Sigmoid colon (tissue), 7 donors: ENCODE data around the gene GPR137B. TPM values are rescaled to one million over a fixed set of nuclear protein-coding genes. Genes with fewer than 3 reads are reported as not detected.

ENCODE experiments used
- DNase-seq: peaks from one replicate; pipeline ENCODE4 v3.0.0-alpha.2; 2019
- H3K27ac ChIP-seq, 4 donors: fragments of 200-600 bp; sonication (generic); one replicate each; pipeline ENCODE4 v1.5.1; 2016 to 2019; ENCODE audit warnings: mild to moderate bottlenecking in 1 of 4
- H3K27me3 ChIP-seq, 3 donors: fragments of 200-600 bp; sonication (generic); one replicate each; pipeline ENCODE4 v1.5.1; 2019; ENCODE audit warnings: mild to moderate bottlenecking in 1 of 3
- H3K36me3 ChIP-seq, 4 donors: fragments of 200-600 bp; sonication (generic); one replicate each; pipeline ENCODE4 v1.5.1; 2016 to 2019
- H3K4me1 ChIP-seq, 4 donors: fragments of 200-600 bp; sonication (generic); one replicate each; pipeline ENCODE4 v1.5.1; 2017 to 2019
- H3K4me3 ChIP-seq, 4 donors: fragments of 200-600 bp; sonication (generic); one replicate each; pipeline ENCODE4 v1.5.1; 2017 to 2019; ENCODE audit warnings: mild to moderate bottlenecking in 2 of 4, moderate library complexity in 1 of 4
- H3K9me3 ChIP-seq, 4 donors: fragments of 200-600 bp in 3 of 4; sonication (generic) in 3 of 4; one replicate each; pipeline versions ENCODE4 v1.5.1 to v1.6.1; 2013 to 2019
- EP300 ChIP-seq, 4 donors: sonication (generic); formaldehyde crosslinking; IDR thresholded peaks; one replicate each; pipeline ENCODE4 v1.6.1; 2017; ENCODE audit warnings: antibody characterized with exemption in 4 of 4
- POLR2A ChIP-seq, 2 donors: fragments of 450-650 bp; IDR thresholded peaks; one replicate each; pipeline ENCODE4 v1.6.1; 2016; ENCODE audit warnings: antibody characterized with exemption in 2 of 2, mild to moderate bottlenecking in 2 of 2, moderate library complexity in 2 of 2
- POLR2AphosphoS5 ChIP-seq, 4 donors: sonication (generic); formaldehyde crosslinking; IDR thresholded peaks; one replicate each; pipeline ENCODE4 v1.6.1; 2017; ENCODE audit warnings: antibody characterized with exemption in 4 of 4
- WGBS, 2 donors: extraction: QIAGEN DNeasy Blood & Tissue Kit; methylation state at CpG; one replicate each; pipeline ENCODE4 v1.1.7; 2013; 5-methylcytosine and 5-hydroxymethylcytosine counted together
- intact Hi-C: fragments of 100-400 bp; cut with DNase I; formaldehyde crosslinking; loops from one replicate; pipeline ENCODE4 v1.15.1; 2023
- polyA plus RNA-seq, 3 donors: library from polyadenylated mRNA; stranded (reverse); fragments of 200-250 nt; gene quantifications; one replicate each; pipeline ENCODE4 v1.2.3, GENCODE V29; 2013
- total RNA-seq, 4 donors: library from RNA; depleted of rRNA; stranded (reverse); fragments of >200 nt; gene quantifications; one replicate each; pipeline ENCODE4 v1.1.0, GENCODE V29; 2016
- TF ChIP-seq, protein P1 (sequence below), 4 experiments: fragments of 450-650 bp in 3 of 4; fragments of 200-600 bp in 1 of 4; IDR thresholded peaks; one replicate each; pipeline ENCODE4 v1.5.1; 2016 to 2019; ENCODE audit warnings: antibody characterized with exemption in 4 of 4, mild to moderate bottlenecking in 3 of 4, moderate library complexity in 2 of 4
- donor health status: healthy with polysubstance abuse.
- donor health status: Bipolar disorder and iron deficiency.
- donor health status: healthy.

The GPR137B gene
- total and polyA plus RNA-seq, 7 donors, result 6.0 to 25.5 (median 10.8) TPM

DNA sequence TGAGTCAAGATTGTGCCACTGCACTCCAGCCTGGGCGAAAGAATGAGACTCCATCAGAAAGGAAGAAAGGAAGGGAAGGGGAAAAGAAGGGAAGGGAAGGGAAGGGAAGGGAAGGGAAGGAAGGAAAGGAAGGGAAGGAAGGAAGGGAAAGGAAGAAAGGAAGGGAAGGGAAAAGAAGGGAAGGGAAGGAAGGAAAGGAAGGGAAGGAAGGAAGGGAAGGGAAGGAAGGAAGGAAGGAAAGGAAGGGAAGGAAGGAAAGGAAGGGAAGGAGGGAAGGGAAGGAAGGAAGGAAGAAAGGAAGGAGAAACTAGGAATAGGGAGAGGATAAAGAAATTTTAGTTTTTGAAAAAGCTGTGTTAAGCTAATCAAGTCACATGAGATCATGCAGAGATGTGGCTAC lies 44.1 kb upstream of the GPR137B start:
- DNase-seq, result no peak
- H3K4me1 ChIP-seq, result no peaks in the 10 kb centered on the region
- TF ChIP-seq EP300 (IDR thresholded peaks at IDR 0.05) (no peak), POLR2AphosphoS5 (IDR thresholded peaks at IDR 0.05) (no peak), POLR2A (IDR thresholded peaks at IDR 0.05) (no peak)
- H3K27ac ChIP-seq, result no peak overlapping the region
- 94 to 100% methylated on average over 1 of the region's 1 CpG for WGBS, 2 donors
- H3K4me3 ChIP-seq, result no peak overlapping the region
- no peaks in the 10 kb centered on the region for H3K36me3 ChIP-seq
- H3K9me3 ChIP-seq, result peaks cover 0 to 2% (median 1%) of the 10 kb centered on the region in 4 donors
- H3K27me3 ChIP-seq, result no peaks in the 10 kb centered on the region
- intact Hi-C loops, result no loop called here

DNA sequence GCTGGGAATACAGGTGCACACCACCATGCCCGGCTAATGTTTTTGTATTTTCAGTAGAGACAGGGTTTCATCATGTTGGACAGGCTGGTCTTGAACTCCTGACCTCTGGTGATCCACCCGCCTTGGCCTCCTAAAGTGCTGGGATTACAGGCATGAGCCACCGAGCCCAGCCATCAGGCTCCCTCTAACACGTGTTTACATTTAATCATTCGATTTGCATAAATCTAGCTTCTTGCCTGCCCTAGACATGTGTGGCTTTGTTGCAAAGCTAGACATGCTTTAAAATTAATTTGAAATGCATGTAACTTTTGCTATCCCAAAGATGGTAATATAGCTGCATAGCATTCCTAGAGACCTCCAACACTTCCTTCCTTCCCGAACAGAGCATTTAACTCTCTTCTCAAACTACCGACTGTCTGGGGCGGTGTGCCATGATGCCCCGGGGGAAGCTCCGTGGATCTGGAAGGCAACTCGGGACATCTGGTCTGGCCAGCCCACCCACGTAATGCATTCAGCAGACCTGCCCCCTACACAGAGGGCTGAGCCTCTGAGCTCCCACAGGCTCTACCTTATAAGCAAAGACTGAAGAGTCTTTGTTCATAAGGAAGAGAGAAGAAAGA lies 42.9 kb upstream of the GPR137B start:
- H3K4me1 ChIP-seq, result peaks cover 0 to 3% (median 0%) of the 10 kb centered on the region in 4 donors
- intact Hi-C loops, result no loop called here

DNA sequence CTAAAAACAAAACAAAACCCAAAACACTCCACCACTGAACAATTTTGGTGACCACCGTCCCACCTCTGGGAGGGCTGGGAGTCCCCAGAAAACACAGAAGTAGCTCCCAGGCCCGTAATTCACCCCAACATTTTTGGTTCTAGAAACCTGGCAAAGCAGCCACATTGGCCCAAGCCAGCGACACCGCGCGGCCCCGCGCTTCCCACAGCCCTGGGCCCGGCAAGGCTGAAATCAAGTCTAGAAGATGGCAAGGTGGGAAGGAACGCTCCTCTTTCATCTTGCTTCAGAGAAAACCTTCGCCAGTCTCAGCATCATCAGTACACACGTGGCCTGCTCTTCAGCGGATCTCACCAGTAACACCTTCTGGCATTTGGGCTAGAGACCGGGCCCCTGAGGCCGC lies 41.5 kb upstream of the GPR137B start:
- intact Hi-C loops, result loop anchor here (10.0 kb wide), 3 partner anchors 424 to 1464 kb away; partner anchors contain the start of genes HEATR1 and LGALS8
- DNase-seq, result no peak
- 90 to 93% methylated on average over 15 of the region's 15 CpGs for WGBS, 2 donors
- TF ChIP-seq EP300 (IDR thresholded peaks at IDR 0.05) (no peak), POLR2AphosphoS5 (IDR thresholded peaks at IDR 0.05) (no peak), POLR2A (IDR thresholded peaks at IDR 0.05) (no peak)
- TF ChIP-seq, protein P1, sequence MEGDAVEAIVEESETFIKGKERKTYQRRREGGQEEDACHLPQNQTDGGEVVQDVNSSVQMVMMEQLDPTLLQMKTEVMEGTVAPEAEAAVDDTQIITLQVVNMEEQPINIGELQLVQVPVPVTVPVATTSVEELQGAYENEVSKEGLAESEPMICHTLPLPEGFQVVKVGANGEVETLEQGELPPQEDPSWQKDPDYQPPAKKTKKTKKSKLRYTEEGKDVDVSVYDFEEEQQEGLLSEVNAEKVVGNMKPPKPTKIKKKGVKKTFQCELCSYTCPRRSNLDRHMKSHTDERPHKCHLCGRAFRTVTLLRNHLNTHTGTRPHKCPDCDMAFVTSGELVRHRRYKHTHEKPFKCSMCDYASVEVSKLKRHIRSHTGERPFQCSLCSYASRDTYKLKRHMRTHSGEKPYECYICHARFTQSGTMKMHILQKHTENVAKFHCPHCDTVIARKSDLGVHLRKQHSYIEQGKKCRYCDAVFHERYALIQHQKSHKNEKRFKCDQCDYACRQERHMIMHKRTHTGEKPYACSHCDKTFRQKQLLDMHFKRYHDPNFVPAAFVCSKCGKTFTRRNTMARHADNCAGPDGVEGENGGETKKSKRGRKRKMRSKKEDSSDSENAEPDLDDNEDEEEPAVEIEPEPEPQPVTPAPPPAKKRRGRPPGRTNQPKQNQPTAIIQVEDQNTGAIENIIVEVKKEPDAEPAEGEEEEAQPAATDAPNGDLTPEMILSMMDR (IDR thresholded peaks at IDR 0.05), result no peak
- H3K4me1 ChIP-seq, result peaks cover 0 to 3% (median 0%) of the 10 kb centered on the region in 4 donors
- no peaks in the 10 kb centered on the region for H3K36me3 ChIP-seq
- H3K9me3 ChIP-seq, result peaks cover 0 to 2% (median 1%) of the 10 kb centered on the region in 4 donors
- no peak overlapping the region for H3K27ac ChIP-seq
- H3K4me3 ChIP-seq, result no peak overlapping the region
- no peaks in the 10 kb centered on the region for H3K27me3 ChIP-seq

More for the DNA sequence above, 42.9 kb upstream of the GPR137B start:
- Histone ChIP-seq H3K9me3 (peaks cover 0 to 2% (median 1%) of the 10 kb centered on the region in 4 donors), H3K36me3 (no peaks in the 10 kb centered on the region), H3K4me3 (no peak overlapping the region), H3K27me3 (no peaks in the 10 kb centered on the region), H3K27ac (no peak overlapping the region)
- DNase-seq, result no peak
- WGBS, 2 donors, result 71 to 76% methylated on average over 12 of the region's 12 CpGs
- TF ChIP-seq POLR2AphosphoS5 (IDR thresholded peaks at IDR 0.05) (no peak), EP300 (IDR thresholded peaks at IDR 0.05) (no peak), POLR2A (IDR thresholded peaks at IDR 0.05) (no peak)
- TF ChIP-seq, protein P1 (IDR thresholded peaks at IDR 0.05), result no peak

DNA sequence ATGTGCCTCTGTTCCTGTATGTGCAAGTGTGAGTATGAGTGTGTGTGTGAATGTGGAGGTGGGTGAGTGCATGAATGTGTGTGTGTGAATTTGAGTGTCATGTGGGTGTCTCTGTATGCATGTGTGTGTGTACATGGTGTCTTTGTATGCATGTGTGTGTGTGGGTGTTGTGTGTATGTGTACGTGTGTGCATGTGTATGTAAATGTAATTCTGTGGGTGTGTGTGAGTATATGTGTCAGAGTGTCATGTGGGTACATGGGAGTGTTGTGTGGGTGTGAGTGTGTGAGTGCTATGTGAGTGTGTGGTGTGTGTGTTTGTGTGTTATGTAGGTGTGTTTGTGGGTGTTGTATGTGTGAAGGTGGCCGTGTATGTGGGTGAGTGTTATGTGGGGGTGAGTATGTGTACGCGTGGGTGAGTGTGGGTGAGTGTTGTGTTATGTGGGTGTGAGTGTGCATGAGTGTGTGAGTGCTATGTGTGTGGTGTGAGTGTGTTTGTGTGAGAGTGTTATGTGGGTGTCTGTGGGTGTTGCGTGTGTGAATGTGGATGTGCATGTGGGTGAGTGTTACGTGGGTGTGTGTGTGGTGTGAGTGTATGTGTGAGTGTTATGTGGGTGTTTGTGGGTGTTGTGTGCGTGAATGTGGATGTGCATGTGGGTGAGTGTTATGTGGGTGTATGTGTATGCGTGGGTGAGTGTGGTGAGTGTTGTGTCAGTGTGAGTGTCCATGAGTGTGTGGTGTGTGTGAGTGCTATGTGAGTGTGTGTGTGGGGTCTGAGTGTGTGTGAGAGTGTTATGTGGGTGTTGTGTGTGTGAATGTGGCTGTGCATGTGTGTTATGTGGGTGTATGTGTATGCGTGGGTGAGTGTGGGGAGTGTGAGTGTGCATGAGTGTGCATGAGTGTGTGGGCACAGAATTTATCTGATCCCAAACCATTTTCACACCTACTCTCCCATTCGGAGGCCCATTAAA lies 40.8 kb upstream of the GPR137B start:
- Histone ChIP-seq H3K9me3 (peaks cover 0 to 2% (median 1%) of the 10 kb centered on the region in 4 donors), H3K36me3 (no peaks in the 10 kb centered on the region), H3K4me1 (peaks cover 0 to 3% (median 0%) of the 10 kb centered on the region in 4 donors), H3K27ac (no peak overlapping the region), H3K27me3 (no peaks in the 10 kb centered on the region), H3K4me3 (no peak overlapping the region)
- WGBS, 2 donors, result 87% methylated on average over 10 of the region's 10 CpGs
- no peak for DNase-seq
- TF ChIP-seq POLR2A (IDR thresholded peaks at IDR 0.05) (no peak), EP300 (IDR thresholded peaks at IDR 0.05) (no peak), POLR2AphosphoS5 (IDR thresholded peaks at IDR 0.05) (no peak)
- TF ChIP-seq, protein P1 (IDR thresholded peaks at IDR 0.05), result no peak
- intact Hi-C loops, result loop anchor here (10.0 kb wide), 3 partner anchors 423 to 1463 kb away; partner anchors contain the start of genes HEATR1 and LGALS8

DNA sequence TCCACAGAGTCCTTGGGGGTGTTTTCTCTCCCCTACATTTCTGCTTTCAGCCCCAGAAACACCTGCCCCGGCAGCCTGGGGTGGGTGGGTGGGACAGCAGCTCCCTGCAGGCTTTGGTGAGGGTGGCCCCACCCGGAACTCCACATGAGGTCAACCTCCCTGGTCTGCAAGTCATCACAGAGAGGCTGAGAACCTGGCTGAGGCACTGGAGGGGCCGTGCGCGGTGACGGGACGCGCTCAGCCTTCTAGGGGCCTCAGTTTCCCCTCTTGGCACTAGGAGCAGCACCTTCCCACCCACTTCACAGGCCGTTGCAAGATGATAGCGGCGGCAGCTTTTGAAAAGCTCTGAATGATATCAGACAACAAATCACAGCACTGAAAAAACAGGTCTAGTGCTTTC lies 39.7 kb upstream of the GPR137B start:
- WGBS, 2 donors, result 85 to 89% methylated on average over 11 of the region's 11 CpGs
- intact Hi-C loops, result loop anchor here (1.0 to 10.0 kb wide), 4 partner anchors 388 to 1462 kb away; partner anchors contain the start of genes HEATR1 and LGALS8
- DNase-seq, result no peak

More for the DNA sequence above, 39.7 kb upstream of the GPR137B start:
- Histone ChIP-seq H3K4me3 (no peak overlapping the region), H3K36me3 (no peaks in the 10 kb centered on the region), H3K27ac (no peak overlapping the region), H3K9me3 (no peaks in the 10 kb centered on the region), H3K4me1 (peaks cover 0 to 3% (median 0%) of the 10 kb centered on the region in 4 donors), H3K27me3 (no peaks in the 10 kb centered on the region)
- TF ChIP-seq POLR2A (IDR thresholded peaks at IDR 0.05), result no peak
- TF ChIP-seq, protein P1 (IDR thresholded peaks at IDR 0.05), result no peak
- no peak for TF ChIP-seq EP300 (IDR thresholded peaks at IDR 0.05)
- TF ChIP-seq POLR2AphosphoS5 (IDR thresholded peaks at IDR 0.05), result no peak
